Activated CD8-positive, alpha-beta T cell treated with anti-CD3 and anti-CD28 coated beads for 36 hours (primary cell): Measurements from ENCODE around the gene OR52N1. TPM values are rescaled to one million over a fixed set of nuclear protein-coding genes. Genes with fewer than 3 reads are reported as not detected.

Experiments
- ATAC-seq: fragments of 200-7000 bp; cut with Tn5 transposase; one replicate; pipeline ENCODE4 v1.10.0; 2021; ENCODE audit warnings: mild to moderate bottlenecking, moderate library complexity
- CTCF ChIA-PET: fragments of 350-600 bp; sonication (Branson Sonifier 250); formaldehyde crosslinking; loops from one replicate; lab custom pipeline; 2021; ENCODE audit warnings: antibody characterized with exemption; lab: Charles Lee
- POLR2A ChIA-PET: fragments of 350-600 bp; sonication (Branson Sonifier 250); formaldehyde crosslinking; loops from one replicate; lab custom pipeline; 2021; ENCODE audit warnings: antibody characterized with exemption; lab: Charles Lee
- DNase-seq: peaks from one replicate; pipeline ENCODE4 v3.0.0-alpha.2; 2020
- H3K27ac Mint-ChIP-seq: one replicate; pipeline ENCODE4 v1.8.0; 2021; ENCODE audit warnings: mild to moderate bottlenecking, mixed read lengths
- H3K27me3 Mint-ChIP-seq: one replicate; pipeline ENCODE4 v1.8.0; 2021; ENCODE audit warnings: mixed read lengths
- H3K36me3 Mint-ChIP-seq: one replicate; pipeline ENCODE4 v1.8.0; 2021; ENCODE audit warnings: low read depth, mixed read lengths
- H3K4me1 Mint-ChIP-seq: one replicate; pipeline ENCODE4 v1.8.0; 2021; ENCODE audit warnings: low read depth, mixed read lengths
- H3K4me3 Mint-ChIP-seq: one replicate; pipeline ENCODE4 v1.8.0; 2021; ENCODE audit warnings: mild to moderate bottlenecking, moderate library complexity, mixed read lengths
- H3K9me3 Mint-ChIP-seq: one replicate; pipeline ENCODE4 v1.8.0; 2021; ENCODE audit warnings: mixed read lengths
- CTCF ChIP-seq: fragments of 200-600 bp; IDR thresholded peaks from one replicate; pipeline ENCODE4 v1.8.0; 2022; ENCODE audit warnings: antibody characterized with exemption, mild to moderate bottlenecking
- intact Hi-C: fragments of 100-400 bp; cut with micrococcal nuclease; formaldehyde crosslinking; loops from one replicate; pipeline ENCODE4 v1.10.0; 2022
- total RNA-seq, 2 experiments: library from RNA; stranded (reverse); gene quantifications; one replicate each; pipeline ENCODE4 v1.2.3, GENCODE V29; 2021

OR52N1 gene
- total RNA-seq, 2 experiments from 2014 or later: not detected

GRCh38 chr11:5808500-5809121, 17.5 kb upstream of the OR52N1 start, which contains the start of gene OR52N2:
OR52N2 (plus strand) TSS chr11:5808924; CDS start chr11:5820336, 11,412 bp downstream.
- intact Hi-C loops: loop anchor here (1.0 to 10.0 kb wide), 3 partner anchors 116 to 684 kb away; no protein-coding TSS in a partner anchor
- CTCF ChIA-PET: interaction anchor here (0.9 to 2.0 kb wide), 5 partner anchors 10 to 332 kb away, joined by 3 to 13 read pairs (median 5); partner anchors contain the start of gene TRIM5
- POLR2A ChIA-PET: no interaction called here
- H3K27ac Mint-ChIP-seq: peak within 1 kb of the TSS; percentile 57
- ATAC-seq (peak; percentile 91), DNase-seq (peak; percentile 79)
- peaks cover 15% of the 10 kb centered on the region for H3K27me3 Mint-ChIP-seq
- H3K4me1 Mint-ChIP-seq: peaks cover 6% of the 10 kb centered on the region
- no peaks in the 10 kb centered on the region for H3K36me3 Mint-ChIP-seq
- peak; percentile 74 for TF ChIP-seq CTCF
- H3K4me3 Mint-ChIP-seq: peak within 1 kb of the TSS; percentile 85
- peaks cover 5% of the 10 kb centered on the region for H3K9me3 Mint-ChIP-seq

- POLR2A ChIA-PET: no interaction called here
- CTCF ChIA-PET: interaction anchor here (0.6 to 1.4 kb wide), 6 partner anchors 8 to 336 kb away, joined by 3 to 5 read pairs (median 3); partner anchors contain the start of gene TRIM5
- intact Hi-C loops: loop anchor here (5.0 to 10.0 kb wide), 2 partner anchors 115 to 683 kb away; no protein-coding TSS in a partner anchor
- H3K27ac Mint-ChIP-seq: no peak overlapping the region
- DNase-seq: peak; percentile 7
- H3K4me3 Mint-ChIP-seq: no peak overlapping the region
- H3K4me1 Mint-ChIP-seq: peaks cover 6% of the 10 kb centered on the region
- H3K36me3 Mint-ChIP-seq: no peaks in the 10 kb centered on the region
- no peak for ATAC-seq
- no peak for TF ChIP-seq CTCF
- peaks cover 22% of the 10 kb centered on the region for H3K27me3 Mint-ChIP-seq
- peaks cover 10% of the 10 kb centered on the region for H3K9me3 Mint-ChIP-seq
Measured at GRCh38 chr11:5807580-5807979, 16.5 kb upstream of the OR52N1 start.

- CTCF ChIA-PET: no interaction called here
- Mint-ChIP-seq H3K27ac (no peak overlapping the region), H3K9me3 (peaks cover 10% of the 10 kb centered on the region), H3K4me1 (peaks cover 2% of the 10 kb centered on the region), H3K36me3 (no peaks in the 10 kb centered on the region), H3K27me3 (peaks cover 14% of the 10 kb centered on the region), H3K4me3 (no peak overlapping the region)
- intact Hi-C loops: loop anchor here (10.0 kb wide), 1 partner anchor 679 kb away; no protein-coding TSS in a partner anchor
- ATAC-seq (no peak), DNase-seq (no peak)
- no peak for TF ChIP-seq CTCF
- POLR2A ChIA-PET: no interaction called here
Measured at GRCh38 chr11:5803982-5804381, 12.9 kb upstream of the OR52N1 start.

- no peak for TF ChIP-seq CTCF
- H3K27ac Mint-ChIP-seq: no peak overlapping the region
- no peaks in the 10 kb centered on the region for H3K36me3 Mint-ChIP-seq
- H3K9me3 Mint-ChIP-seq: no peaks in the 10 kb centered on the region
- ATAC-seq: no peak
- intact Hi-C loops: no loop called here
- peaks cover 12% of the 10 kb centered on the region for H3K27me3 Mint-ChIP-seq
- no peak for DNase-seq
- H3K4me1 Mint-ChIP-seq: no peaks in the 10 kb centered on the region
- ChIA-PET POLR2A (no interaction called here), CTCF (no interaction called here)
- H3K4me3 Mint-ChIP-seq: no peak overlapping the region
Measured at GRCh38 chr11:5796541-5796940, 5.5 kb upstream of the OR52N1 start.

- H3K4me3 Mint-ChIP-seq: no peak within 1 kb of the TSS
- intact Hi-C loops: no loop called here
- ATAC-seq (no peak), DNase-seq (no peak)
- H3K27ac Mint-ChIP-seq: no peak within 1 kb of the TSS
- no peaks in the 10 kb centered on the region for H3K9me3 Mint-ChIP-seq
- ChIA-PET POLR2A (no interaction called here), CTCF (no interaction called here)
- no peaks in the 10 kb centered on the region for H3K4me1 Mint-ChIP-seq
- TF ChIP-seq CTCF: no peak
- H3K36me3 Mint-ChIP-seq: no peaks in the 10 kb centered on the region
- H3K27me3 Mint-ChIP-seq: peaks cover 5% of the 10 kb centered on the region
Measured at GRCh38 chr11:5783255-5783654, 7.8 kb downstream of the OR52N1 start, which contains the start of gene OR52N5. OR52N5 (minus strand) TSS chr11:5783355; CDS start chr11:5778634, 4,721 bp downstream.
